GM18502 (cell line): Measurements from ENCODE around the gene XPNPEP1.

Experiments used
- ATAC-seq: cut with Tn5 transposase; IDR thresholded peaks from one replicate; pipeline ENCODE4 v1.9.1; 2021; ENCODE audit warnings: mild to moderate bottlenecking; ENCODE audit not compliant: unreplicated experiment, poor library complexity

XPNPEP1 gene

DNA sequence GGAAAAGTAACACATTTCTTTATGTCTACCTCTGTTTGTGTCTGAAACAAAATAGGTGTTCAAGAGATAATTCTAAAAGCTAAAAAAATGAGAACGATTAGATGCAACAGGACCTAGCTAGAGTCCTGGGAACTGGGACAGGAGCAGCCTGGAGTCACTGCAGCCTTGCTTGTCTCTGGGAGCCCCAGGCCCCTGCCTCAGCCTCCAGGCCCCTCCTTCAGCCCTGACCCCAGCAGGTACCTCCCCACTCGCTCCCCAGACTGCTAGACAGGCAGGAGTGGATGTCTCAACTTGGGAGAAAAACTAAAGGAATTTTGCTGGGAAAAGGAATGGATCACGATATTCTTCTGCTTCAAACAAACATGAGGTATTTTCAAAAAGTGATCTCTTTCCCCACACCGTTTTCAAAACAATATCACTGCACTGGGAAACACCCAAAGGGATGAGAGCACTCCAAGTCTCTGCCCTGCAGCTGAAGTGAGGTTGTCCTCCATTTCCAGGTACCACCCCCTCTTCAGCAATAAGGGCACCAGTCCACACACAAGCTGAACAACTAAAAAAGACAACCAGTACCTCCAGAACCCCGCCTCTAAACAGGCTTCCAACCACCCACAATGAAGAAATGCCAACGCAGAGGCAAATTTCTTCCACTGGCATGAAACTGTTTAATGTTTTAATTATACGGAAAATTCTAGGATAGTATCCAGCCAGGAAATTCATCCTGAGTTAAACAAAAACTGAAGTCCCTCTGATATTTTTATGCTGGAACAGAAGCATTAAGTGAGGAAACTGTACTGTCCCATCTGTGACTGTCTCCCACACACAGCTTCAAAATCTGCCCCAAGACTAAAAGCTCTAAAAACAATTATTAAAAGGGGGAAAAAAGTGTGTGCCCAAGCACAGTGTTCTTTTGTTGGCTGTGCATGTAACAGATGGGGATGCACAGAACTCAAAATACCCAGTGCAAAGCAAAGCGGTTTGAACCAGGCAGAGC lies 47.2 kb downstream of the XPNPEP1 start:
- no peak for ATAC-seq

DNA sequence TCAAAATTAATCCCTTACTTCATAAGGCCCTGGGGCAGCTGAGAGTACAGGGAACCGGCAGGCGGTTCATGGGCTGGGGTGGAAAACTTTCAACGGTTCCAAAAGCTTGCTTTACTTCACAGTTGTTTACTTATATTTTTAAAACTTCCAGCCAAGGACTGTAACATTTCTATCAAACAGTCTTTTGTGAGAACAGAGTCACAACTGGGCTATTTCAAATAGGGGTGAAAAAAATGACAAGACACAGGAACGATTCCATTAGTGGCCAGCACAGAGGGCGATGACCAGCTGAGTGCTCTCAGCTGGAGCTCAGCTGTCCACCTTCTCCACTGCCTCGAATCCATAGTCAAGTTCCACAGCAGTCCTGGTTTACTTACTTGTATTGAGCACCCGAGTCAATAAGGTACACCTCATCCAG lies 48.2 kb downstream of the XPNPEP1 start:
- ATAC-seq = no peak

DNA sequence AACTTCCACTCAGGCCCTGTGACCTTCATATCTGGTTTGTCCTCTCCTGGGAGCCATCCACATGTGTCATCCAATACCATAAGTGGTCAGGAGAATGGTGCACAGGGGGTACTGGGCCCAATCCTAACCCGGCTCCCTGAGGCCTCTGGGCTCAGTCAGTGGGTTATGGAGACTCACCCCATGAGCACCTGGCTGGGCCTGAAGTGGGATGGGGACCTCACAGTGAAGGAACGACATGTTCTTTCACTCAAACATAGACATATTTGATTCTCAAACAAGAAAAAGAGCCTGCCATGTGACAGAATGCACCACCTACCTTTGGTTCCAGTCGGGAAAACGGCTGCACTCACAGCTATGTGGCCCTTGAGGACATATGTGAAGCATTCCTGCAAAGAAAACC lies 51.8 kb downstream of the XPNPEP1 start:
- no peak for ATAC-seq

DNA sequence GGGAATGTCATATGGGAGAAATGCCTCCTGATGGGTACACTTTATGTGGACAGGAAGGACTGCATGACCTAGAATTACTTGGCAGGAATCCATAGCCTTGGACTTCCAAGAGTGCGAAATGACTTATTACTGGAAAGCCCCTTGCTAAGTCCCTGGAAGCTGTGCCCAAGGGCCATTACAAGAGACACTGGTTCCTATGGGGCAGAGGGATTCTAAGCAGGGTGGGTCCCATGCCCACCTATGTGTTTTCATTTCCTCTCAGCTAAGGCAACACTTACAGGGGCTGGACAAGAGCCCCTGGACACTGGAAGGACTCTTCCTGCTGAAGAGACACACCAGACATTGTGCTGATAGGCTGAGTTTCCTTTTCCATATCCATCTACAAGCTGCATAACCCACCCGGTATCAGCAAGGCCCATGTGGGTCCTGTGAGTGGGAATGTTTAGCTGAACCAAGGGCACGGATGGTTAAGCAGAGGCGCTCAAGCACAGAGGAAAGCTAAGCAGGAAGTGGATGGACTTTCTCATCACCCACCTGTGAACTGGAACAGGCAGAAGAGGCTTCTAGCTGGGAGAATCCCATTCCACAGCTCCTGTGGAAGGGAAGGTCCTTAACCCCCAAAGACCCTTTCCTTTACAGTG lies 56.2 kb downstream of the XPNPEP1 start:
- ATAC-seq = no peak

DNA sequence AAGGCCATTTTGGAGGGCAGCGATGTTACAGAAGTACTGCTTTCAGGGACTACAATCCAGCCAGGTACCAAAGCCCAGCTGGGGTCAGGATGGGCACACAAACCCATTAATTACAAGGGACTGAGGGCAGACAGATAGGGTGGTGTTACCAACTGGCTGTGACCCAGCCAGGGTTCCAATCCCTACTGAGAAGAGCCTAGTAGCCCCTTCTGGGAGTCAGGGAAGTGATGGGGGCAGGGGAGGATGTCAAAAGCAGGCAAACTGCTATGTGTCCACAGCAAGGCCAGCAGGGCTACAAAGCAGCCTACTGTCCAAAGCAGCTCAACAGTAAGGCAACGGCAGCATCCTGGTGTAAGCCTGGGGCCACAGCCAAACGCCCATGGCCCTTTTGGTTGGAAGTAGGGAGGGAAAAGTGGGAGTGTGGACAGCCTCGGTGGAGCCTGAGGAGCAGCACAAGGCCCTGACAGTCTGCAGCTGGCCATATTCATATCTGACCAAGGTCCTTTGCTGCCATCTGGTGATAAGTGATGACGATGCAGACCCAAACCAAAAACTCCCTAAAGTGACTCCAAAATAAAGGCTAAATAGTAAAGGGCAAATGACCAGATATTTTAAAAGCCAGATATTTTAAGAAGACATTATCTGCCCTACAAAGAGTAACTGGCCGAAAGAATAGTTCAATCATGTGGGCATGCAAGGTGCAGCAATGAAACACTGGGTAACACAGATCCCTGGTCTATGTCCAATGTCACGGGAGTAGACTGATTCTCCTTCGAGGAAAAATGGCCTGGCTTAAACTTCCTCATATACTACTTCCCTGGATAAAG lies 56.9 kb downstream of the XPNPEP1 start:
- ATAC-seq = no peak

DNA sequence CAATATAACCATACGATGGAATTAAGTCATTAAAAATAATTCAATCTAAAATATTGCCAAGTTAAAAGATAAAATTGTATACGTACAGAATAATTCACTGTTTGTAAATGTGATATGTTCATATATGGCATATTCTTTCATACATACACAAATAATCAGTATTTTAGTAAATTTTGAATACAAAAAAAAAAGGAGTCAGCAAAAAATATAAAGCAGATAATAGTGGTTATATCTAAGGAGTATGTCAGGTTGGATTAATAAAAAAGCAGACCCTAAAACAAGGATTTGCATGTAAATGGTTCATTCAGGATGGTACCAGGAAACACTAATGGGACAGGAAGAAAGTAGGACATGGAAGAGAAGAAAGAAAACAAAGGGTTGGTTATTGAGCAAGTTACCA lies 59.5 kb downstream of the XPNPEP1 start:
- no peak for ATAC-seq

DNA sequence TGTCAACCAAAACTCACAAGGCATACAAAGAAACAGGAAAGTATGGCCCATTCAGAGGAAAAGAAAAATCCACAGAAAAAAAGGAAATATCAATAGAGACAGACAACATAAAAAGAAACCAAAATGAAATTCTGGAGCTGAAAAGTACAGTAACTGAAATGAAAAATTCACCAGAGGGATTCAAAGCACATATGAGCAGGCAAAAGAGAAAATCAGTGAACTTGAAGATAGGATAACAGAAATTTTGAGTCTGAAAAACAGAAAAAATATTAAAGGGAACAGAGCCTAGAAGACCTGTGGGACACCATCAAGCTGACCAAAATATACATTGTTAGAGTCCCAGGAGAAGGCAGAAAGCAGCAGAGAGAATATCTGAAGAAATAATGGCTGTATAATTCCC lies 60.6 kb downstream of the XPNPEP1 start:
- no peak for ATAC-seq

DNA sequence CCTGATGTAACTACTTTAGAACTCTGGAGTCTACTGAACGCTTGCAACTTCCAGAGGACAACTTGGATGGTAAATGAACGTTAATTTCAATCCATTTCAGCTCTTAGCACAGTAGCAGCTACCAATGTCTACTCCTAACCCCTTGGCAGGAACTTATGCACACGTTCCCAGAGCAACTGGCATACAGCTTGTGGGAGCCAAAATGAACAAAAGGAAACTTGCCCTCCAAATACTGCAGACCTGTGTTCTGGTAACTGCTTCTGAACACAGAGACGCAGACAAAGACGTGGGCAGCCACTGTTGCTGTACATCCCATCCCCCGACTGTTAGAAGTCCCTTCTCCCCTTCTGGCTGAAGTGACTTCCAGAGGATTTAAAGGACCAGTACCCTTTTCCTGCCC lies 61.3 kb downstream of the XPNPEP1 start:
- ATAC-seq = no peak

DNA sequence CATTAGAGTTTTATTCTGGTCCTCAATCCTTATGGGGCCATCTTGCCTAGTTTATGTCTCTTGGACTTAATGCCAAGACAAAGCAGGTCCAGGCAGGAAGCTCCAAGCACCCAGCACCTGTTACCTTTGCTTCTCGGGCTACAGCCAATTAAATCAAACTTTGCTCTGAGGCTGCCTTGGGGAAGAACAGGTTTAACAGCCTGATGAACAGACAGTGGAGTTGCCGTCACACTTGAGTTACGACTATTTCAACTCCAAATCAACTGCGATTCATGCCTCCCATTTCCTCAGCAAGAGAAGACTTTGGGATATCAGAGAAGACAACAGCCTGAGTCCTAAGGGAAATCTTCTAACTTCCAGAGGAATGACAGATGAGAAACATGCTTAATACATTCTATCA lies 62.2 kb downstream of the XPNPEP1 start:
- no peak for ATAC-seq

DNA sequence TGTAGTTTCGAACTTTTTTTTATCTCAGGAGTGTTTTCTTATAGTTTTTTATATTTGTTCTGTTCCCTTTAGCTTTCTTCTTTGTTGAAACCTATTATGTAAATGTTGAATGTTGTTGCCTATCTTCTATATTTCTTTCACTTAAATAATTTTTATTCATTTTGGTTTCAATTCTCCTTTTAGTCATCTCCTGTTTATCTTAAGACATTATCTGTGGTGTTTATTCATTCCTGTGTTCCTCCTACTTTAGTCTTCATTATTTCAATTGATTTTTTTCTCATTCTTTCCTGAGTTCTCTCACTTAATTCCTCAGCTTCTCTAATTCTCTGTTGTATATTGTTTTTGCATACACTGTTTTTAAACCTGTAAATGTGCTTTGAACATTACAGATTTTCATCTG lies 64.1 kb downstream of the XPNPEP1 start:
- ATAC-seq = no peak

DNA sequence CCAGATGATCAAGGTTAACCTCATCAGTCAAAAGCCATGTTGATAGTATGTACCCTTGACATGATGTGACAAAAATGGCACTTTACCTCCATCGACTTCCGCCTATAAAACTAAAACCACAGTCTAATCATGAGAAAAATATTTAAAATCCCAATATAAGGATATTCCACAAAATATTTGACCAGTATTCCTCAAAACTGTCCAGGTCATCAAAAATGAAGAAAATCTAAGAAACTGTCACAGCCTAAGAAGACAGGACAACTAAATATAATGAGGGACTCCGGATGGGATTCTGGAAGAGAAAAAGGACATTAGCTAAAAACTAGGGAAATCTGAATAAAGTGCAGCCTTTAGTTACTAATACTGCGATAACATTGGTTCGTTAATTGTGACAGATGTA lies 67.6 kb downstream of the XPNPEP1 start:
- no peak for ATAC-seq

DNA sequence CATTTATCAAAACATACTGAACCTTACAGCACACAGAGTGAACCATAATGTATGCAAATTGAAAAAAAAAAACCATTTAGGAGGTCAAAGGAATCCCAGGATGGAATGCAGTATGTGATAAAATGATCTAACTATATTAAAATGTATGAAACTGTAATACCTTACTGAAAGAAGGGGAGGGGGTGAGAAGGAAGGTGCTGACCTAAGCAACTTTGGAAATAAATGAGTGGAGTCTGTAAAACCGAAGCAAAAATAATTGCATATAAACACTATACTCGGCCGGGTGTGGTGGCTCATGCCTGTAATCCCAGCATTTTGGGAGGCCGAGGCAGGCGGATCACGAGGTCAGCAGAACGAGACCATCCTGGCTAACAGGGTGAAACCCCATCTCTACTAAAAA lies 69.4 kb downstream of the XPNPEP1 start:
- ATAC-seq = no peak

DNA sequence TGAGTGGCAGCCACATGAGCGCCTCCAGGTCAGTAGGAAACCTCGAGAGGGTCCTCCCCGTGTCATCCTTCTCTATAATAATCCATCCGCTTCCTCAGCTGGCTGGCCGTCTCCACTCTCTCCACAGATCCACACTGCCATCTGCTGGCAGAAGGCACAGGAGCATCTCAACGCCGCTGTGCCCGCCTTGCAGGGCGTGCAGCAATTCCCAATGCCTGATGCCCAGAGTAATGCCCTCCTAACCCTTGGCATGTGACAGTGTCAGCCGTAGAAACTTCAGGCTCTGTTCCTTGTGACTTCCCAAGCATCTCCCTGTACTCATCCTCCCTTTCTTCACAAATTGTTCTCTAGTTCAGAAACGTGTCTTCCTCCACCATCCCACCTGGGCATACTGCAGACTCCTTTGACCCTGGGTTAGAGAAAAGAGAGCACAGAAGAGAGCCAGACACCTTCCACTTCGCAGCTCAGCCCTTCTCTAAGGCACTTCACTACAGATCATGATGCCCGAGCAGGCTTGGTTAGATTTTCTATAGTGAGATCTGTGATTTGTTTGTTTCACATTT lies 70.8 kb downstream of the XPNPEP1 start:
- ATAC-seq = peak; percentile 95

DNA sequence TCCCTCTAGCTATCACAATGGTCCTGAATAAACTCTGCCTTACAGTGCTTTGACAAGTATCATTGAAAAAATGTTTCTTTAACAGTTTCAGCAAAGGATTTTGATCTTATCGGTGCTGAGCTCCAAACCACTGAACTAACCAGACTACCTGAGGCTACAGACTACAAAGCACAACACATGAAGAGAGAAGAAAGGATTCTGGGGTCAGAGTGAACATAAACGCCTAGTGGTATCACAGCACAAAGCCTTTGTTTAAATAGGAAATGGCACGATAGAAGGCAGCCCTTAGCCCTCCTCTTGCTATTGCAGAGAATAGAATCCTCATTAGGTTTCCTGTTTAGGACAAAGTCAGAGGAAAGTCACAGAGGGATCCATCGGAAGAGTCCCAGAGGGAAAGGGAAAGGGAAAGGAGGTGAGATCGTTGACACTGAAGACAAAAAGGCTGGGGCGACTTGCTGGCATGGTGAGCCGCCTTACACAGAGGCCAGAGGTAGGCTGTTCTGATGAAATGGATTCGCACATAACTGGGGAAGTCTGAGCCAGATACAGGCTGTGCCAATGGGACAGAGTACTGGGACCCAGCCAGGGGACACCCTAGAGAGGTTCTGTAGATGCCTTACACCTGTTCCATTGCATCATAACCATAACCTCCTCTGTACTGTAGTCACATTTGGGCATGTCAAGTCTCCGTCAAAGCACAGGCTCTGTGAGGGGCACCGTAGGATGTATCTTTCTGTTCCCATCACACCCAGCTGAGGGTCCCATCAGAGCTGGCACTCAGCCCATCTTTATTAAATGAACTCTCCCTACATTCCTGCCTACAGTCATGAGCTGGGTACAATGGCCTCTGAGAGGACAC lies 71.5 kb downstream of the XPNPEP1 start:
- ATAC-seq = peak; percentile 16

DNA sequence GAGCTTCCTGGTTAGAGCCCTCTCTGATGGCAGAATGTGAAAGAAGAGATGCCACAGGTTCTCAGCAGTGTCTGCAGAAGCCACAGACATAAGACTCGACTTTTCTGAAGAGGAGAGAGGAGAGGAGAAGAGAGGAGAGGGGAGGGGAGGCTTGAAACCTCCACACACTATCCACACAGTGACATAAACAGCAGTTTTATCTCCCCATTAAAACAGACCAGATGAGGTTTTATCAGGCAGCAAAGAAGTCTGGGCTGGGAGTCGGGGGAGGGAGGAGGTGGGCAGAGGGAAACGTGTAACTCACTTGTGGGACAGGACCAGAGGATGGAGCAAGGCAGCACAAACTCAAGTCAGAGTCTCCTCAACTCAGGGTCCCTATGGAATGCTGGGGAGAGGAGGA lies 76.5 kb downstream of the XPNPEP1 start:
- no peak for ATAC-seq

DNA sequence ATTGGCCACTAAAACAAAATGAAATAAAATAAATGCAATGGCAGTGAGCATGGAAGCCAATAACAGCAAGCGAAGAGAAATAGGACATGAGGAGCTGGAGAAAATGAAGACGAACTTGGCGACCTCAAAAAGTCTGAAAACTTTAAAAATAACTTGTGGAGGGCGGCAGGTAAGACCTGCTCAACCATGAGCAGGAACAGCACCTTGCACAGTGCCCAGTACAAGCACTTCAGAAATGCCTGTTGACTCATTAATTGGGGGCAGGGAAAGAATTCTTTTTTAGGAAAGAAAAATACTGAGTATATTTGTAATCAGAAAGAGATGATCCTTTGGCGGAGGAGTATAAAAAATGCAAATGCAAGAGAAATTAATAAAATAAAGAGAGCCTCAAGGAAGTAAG lies 78.0 kb downstream of the XPNPEP1 start:
- ATAC-seq = no peak

DNA sequence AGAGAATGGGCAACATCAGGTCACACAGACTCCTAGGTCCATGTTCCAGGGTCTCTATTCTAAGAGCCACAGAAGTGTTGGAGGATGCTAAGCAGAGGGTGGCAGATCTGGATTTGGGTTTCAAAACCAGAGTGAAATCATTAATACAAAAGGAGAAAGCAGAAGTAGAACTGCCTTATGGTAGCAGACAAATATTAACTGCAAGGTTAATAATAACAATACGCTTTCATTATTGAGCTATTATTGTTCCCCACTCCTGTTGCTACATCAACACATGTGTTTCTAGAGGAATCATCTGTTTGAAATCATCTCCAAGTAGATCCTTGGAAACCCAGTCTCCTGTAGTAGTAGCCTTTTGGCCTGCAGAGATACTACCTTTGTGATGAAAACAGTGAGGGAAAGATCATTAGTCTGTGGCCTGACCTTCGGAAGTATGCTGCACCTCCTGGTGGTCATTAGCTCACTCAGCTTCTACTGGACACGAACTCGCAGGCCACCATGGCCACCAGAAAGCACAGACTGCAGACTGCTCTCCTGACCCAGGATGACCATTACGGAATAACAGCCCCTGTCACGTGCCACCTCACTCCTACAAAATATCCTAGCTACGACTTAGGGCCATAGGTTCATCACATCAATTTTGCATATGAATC lies 84.6 kb downstream of the XPNPEP1 start:
- ATAC-seq = no peak

DNA sequence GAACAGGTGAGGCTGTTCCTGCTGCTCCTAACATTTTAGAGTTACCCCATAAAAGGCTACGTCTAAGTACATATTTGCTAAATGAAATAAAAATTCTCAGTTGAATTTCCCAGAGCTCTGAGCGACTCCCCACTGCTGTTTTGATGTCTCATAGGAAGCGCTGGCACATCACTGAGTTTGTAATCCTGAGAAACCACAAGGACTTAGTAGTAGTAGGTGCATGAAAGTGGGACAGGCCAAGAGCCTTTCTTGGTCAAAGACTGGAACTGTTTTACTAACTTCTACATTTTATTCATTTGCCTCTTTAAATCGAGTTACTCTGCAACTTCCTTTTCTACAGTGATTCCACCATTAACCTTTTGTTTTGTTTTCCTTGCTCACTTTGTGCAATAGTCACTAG lies 85.9 kb downstream of the XPNPEP1 start:
- no peak for ATAC-seq

DNA sequence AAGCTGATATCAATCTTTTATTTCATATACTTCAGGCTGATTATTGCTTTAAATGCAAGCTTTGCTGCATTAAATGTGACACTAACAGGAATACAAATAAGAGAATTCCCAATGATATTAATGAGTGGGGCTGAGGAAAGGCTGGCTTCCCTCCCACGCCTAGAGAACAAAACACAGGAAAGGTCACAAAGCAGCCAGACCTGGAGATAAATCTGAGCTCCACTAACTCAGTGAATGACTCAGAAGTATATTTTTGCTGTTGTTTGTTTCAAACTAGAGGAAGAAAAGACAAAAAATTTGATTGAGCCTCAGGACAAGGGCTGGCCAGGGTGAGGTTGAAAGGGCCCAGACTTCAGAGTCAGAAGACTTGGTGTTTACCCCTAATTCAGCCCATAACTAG lies 88.1 kb downstream of the XPNPEP1 start:
- no peak for ATAC-seq
